HG02973 (cell line): ENCODE results near the gene ANKRD7.

Experiments
- ATAC-seq: cut with Tn5 transposase; IDR thresholded peaks from one replicate; pipeline ENCODE4 v1.9.1; 2021; ENCODE audit warnings: moderate library complexity; ENCODE audit not compliant: unreplicated experiment

ANKRD7 gene

DNA sequence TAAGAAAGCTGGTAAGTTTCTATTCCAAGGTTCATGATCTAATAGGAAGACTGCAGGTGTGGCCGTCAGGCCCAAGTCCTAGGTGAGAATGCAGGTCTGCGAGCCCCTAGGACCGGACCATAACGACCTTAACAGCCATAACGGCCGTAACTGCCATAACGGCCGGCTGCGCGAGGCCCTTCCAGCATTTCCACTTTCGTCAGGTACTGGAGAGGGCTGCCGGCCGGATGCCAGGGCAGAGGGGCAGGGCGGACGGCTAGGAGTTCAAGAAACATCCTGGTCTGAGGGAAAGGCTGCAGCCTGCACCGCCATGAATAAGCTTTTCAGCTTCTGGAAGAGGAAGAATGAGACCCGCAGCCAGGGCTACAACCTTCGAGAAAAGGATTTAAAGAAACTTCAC is at the start of gene ANKRD7:
ANKRD7 (plus strand) TSS at position 184 of the 400 bp plus-strand sequence; CDS start at position 311, 127 bp downstream.
- ATAC-seq, result no peak

DNA sequence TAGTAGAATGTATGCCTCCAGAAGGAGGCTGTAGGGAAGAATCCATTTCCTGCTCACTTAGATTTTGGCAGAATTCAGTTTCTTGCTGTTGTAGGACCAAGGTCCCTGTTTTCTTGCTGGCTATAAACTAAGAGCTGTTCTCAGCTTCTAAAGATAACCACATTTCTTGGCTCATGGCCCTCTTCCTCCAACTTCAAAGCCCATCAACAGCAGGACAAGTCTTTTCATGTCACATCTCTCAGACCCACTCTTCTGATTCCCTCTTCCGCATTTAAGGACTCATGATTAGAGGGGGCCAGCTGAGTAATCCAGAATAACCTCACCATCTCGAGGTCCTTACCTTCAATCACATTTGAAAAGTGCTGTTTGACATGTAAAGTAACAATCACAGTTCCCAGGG is 48.8 kb upstream of the ANKRD7 start:
- ATAC-seq, result no peak

- no peak for ATAC-seq
Observed at GRCh38 chr7:118179191-118179590, 45.3 kb upstream of the ANKRD7 start.

DNA sequence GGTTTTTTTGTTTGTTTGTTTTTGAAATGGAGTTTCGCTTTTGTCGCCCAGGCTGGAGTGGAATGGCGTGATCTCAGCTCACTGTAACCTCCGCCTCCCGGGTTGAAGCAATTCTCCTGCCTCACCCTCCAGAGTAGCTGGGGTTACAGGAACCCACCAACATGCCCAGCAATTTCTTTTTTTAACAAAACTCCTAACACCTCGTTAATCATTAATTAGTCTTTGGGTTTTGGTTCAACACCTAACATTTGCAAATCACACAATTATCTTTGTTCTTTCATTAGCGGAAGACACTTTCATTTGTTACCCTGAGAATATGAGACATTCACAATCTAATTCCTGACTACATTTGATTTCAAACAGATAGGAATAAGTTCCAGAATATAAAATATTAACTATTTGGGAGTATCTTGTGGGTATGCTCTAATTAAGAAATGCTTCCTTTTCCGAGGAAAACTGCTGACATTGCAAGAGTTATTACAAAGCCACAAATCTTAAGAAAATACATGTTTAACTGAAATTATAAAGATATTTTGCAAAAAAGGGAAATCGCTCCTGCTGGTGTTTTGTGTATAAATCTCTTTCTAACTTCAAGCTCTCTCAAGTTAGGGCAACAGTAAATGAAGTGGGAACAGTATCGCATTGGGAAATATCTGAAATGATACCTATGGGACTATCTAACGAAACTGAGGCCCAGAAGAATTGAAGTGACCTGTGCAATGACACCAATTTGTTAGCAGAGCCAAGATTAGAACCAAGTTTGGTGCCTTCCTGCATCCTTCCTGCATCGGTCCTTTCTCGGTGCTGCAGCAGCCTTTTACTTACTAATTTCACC is 41.7 kb upstream of the ANKRD7 start:
- ATAC-seq, result no peak

DNA sequence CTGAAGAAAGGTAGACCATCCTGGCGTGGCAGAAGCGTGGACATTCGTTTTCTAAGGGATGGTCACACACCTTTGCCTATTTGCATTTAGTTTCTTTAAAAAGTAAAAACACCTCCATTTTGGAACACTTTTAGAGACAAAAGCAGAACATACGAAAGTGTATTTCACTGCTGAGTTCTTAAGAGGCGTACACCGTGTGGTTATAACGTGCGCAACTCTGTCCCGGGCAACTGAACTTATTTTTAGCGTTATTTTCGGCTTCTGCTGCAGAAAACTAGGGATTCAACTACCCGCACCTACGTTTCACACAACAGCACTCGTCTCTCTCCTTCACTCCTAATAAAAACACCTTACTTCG is 41.1 kb upstream of the ANKRD7 start:
- peak; percentile 0 for ATAC-seq

DNA sequence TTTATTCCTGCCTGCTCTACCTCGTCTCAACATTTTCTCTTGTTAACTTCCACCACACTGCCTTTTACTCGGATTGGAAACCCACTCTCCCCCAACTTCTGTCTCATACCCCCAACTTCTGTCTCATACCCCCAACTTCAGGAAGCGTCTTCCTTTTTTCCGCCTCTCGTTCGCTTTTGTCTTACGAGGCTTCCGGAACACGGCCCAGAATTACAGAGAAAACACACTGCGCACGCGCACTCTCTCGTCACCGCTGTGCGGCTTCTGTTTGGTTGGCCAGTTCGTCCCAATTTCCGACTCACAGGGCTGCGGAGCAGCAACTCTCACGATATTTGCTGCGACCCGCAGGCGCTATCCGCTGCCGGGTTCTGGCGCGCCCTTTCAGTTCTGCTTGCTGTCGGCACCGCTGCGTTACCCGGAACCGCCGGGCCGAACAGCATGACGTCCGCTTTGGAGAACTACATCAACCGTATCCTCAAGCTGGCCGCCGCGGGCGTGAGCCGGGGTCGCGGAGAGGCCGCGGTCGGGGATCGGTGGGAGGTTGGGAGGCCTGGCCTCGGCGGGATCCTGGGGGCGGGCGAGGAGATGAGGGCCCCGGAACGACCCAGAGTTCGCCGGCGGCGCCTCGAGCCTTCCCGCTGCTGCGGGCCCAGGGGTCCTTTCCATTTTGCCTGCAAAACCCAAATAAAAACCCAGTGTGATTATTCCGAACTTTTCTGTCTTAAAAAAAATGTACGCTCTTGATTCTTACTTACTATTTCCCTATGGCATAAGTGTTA is 40.5 kb upstream of the ANKRD7 start, which contains the start of gene LSM8:
LSM8 (plus strand) TSS at position 379 of the 779 bp plus-strand sequence; CDS start at position 439, 60 bp downstream.
- ATAC-seq, result peak; percentile 98

GRCh38 chr7:118184565-118184940 is 40.0 kb upstream of the ANKRD7 start:
- ATAC-seq, result peak; percentile 15

DNA sequence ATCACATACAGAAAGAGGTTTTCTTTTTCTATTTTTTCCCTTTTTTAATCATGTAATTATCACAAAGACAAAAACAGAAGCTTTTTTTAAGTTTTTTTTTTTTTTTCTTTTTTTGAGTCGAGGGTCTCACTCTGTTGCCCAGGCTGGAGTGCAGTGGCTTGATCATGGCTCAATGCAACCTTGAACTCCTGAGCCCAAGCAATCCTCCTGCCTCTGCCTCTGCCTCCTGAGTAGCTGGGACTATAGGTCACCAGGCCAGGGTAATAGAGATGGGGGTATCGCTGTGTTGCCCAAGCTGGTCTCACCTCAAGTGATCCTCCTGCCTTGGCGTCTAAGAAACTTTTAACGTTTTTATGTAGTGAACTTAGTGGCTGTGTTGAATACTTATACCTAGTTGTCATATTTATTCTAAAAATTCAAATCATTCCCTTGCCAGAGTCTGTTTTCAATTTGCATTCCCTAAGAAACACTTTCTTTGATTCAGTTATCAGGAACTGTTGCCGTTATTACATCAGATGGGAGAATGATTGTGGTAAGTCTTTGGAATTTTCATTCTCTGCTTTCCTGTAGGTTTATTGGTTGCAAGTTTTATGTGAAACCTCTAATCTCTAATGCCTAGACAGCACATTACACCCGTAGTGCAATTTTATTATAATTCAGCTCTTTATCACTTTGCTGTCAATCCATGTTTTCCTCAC is 39.2 kb upstream of the ANKRD7 start:
- no peak for ATAC-seq

DNA sequence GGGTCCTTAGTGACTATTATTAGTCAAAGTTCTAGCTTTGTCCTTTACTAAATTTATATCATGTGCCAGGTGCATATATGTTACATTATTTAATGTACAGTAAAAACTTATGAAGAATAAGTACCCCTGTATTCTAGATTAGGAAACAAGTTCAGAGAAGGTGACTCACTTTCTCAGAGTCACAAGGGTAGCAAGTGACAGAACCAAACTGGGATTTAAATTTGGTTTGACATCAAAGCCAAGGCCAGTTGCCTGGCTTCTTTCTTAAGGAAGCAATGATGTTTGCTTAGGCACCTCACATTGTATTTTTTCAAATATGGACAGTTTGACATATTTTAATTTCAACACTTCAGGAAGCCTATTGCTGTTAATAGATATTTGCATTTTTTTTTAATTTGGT is 38.0 kb upstream of the ANKRD7 start:
- no peak for ATAC-seq

DNA sequence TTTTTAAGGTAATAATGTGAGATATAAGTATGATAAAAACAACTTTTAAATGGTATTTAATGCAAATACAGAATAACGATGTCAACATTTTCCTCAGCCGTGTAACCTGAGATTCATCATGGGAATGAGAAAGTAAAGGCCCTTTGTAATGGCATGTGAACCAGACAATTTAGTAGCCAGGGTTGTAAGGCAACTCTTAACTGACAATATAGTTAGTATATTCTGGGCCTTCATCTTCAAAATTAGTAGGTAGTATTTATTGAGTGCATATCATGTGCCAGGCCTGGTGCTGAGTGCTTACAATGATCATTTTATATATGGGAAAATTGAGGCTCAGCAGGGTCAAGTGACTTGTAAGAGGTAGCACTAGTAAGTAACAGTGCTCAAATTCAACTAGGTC is 29.9 kb upstream of the ANKRD7 start:
- no peak for ATAC-seq

DNA sequence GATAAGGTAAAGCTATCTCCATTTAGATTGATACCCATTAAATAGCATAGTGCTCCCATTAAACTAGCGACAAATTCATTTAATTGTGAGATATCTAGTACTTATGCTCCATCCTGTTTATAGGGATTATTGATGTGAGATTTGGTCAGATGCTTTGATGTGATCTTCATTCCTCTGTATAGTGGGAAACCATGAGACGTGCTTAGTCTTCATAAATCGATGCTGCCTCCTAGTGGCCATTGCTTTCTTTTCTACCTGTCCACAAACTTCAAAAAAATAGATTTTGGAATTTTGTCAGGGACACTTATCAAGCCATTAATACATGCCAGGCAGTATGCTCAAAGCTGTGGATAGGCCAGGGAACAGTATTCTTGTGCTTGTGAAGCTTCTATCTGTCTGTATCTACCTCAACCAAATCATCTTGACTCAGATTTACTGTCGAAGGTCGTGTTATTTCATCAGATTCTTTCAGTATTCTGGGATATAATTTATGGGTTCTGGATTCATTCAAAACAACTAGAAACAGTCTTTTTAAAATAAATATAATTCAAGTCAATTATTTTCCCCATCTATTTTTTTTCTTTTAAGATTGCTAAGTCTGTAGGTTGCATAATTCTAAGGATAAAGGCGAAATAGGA is 28.5 kb upstream of the ANKRD7 start:
- ATAC-seq, result peak; percentile 84

- no peak for ATAC-seq
Observed at GRCh38 chr7:118202061-118202460, 22.4 kb upstream of the ANKRD7 start.

- ATAC-seq, result peak; percentile 95
Observed at GRCh38 chr7:118214051-118214832, 10.3 kb upstream of the ANKRD7 start.

DNA sequence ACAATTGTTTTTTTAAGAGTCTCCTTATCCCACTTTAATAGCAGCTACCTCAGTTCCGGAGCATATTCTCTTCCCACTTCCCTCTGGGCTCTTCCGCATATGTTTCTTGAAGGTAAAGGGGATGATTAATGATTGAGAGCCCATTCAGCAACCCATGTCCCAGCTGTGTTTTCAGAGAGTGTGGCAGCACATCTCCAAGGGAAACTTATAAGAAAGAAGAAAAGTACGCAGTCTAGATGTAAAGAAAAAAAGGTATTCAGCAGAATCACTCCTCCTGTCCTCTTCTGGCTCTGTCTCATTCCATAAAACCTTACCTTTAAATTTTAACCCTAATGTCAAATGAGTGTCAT is 9.7 kb upstream of the ANKRD7 start:
- peak; percentile 10 for ATAC-seq

DNA sequence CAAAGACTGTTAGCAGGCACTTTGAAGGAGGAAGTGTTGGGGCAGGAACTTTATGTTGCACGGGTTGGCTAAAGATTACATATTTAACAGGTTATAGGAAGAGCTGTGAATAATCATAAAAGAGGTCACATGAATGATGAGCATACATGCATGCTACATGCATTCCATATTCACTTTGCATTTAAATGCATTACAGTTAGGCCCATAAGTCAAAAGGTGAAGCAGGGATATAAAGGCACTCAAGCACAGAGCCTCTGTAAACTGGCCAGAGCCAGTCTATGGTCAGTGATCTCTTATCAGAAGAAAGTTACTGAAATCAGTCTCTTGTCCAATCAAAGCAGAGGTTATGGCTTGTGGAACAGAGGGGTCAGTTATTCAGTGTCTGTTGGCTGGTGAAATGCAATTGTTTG is 7.3 kb upstream of the ANKRD7 start:
- ATAC-seq, result no peak

DNA sequence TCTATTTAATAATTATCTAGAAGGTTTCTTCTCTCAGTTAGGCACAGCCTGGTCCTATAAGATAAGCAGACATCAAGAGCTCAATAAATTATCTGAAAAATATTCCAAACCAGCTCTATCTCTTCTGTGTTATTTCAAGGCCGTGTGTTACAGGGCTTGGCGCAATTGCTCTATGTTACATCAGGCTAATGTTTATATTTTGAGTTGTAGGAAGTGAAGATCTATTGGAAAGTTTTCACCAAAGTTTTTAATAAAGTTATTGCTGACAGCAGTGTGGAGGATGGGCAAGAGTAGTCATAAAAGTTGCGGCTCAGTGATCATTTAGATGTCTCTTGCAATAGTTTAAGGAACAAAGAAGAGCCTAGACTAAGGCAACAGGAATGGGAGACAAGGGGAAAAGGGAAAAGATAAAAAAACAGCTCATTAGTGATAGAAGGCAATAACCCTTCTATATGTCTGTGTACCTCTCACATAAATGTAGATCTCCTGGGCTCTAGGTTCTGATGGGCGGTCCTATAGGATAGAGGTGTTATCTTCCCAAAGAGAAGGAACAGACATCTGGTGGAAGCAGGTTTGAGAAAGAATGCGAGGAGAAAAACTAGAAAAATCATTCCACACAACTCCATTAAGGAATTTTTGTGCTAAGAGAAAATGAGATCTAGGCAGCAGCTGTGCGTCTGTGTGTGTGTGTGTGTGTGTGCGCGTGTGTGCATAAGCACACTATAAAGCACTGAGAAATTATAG is 5.9 kb upstream of the ANKRD7 start:
- ATAC-seq, result no peak

- ATAC-seq, result no peak
Observed at GRCh38 chr7:118219157-118219512, 5.4 kb upstream of the ANKRD7 start.

GRCh38 chr7:118220583-118220982 is 3.9 kb upstream of the ANKRD7 start:
- no peak for ATAC-seq

GRCh38 chr7:118222591-118222990 is 1.9 kb upstream of the ANKRD7 start:
- ATAC-seq, result no peak

GRCh38 chr7:118232837-118233236 is 8.3 kb downstream of the ANKRD7 start:
- no peak for ATAC-seq
